Panc1 (cell line): ENCODE measurements around the gene GDI1. TPM values are rescaled to one million over a fixed set of nuclear protein-coding genes. Genes with fewer than 3 reads are reported as not detected.

ENCODE experiments used
- ATAC-seq: fragments of 200-7000 bp; cut with Tn5 transposase; 2 replicates; pipeline ENCODE4 v1.9.1; 2020; ENCODE audit warnings: mild to moderate bottlenecking, moderate library complexity
- BruUV-seq: library from RNA; stranded (reverse); fragments of 400-500 nt; replicated peaks from 2 replicates; lab custom pipeline; 2021; lab: Mats Ljungman, UMichigan
- CTCF ChIA-PET: fragments of 300-600 bp; sonication (Branson Sonifier 250); formaldehyde crosslinking; loops from one replicate; lab custom pipeline; 2022; ENCODE audit warnings: antibody characterized with exemption; lab: Charles Lee
- POLR2A ChIA-PET: fragments of 300-600 bp; sonication (Branson Sonifier 250); formaldehyde crosslinking; loops from one replicate; lab custom pipeline; 2022; ENCODE audit warnings: antibody characterized with exemption; lab: Charles Lee
- DNase-seq: peaks from one replicate; pipeline ENCODE4 v3.0.0-alpha.2; 2010; ENCODE audit warnings: low read depth, low spot score
- H3K27ac ChIP-seq: 2 replicates; pipeline ENCODE4 v1.5.1; 2011; ENCODE audit warnings: mild to moderate bottlenecking, low read length, inconsistent platforms
- H3K27me3 ChIP-seq: fragments of 200-500 bp; sonication (Bioruptor generic); 2 replicates; pipeline ENCODE4 v1.6.0; 2014; ENCODE audit warnings: low read length, inconsistent platforms; ENCODE audit not compliant: control insufficient read depth, insufficient read depth
- H3K36me3 ChIP-seq: fragments of 200-500 bp; sonication (Bioruptor generic); 2 replicates; pipeline ENCODE4 v1.5.1; 2014; ENCODE audit warnings: inconsistent platforms, mild to moderate bottlenecking, low read length, moderate library complexity; ENCODE audit not compliant: control insufficient read depth, insufficient read depth
- H3K4me1 ChIP-seq: 2 replicates; pipeline ENCODE4 v1.5.1; 2011; ENCODE audit warnings: inconsistent platforms, mild to moderate bottlenecking, low read length, moderate library complexity; ENCODE audit not compliant: control insufficient read depth, insufficient read depth
- H3K4me3 ChIP-seq, 2 experiments: 2 replicates each; pipeline ENCODE4 v1.5.1; 2011 to 2012; ENCODE audit warnings: low read depth in 2 of 2, low read length in 2 of 2, mild to moderate bottlenecking in 2 of 2, inconsistent platforms in 1 of 2, moderate library complexity in 1 of 2
- H3K9me3 ChIP-seq: fragments of 200-500 bp; sonication (Bioruptor generic); 2 replicates; pipeline ENCODE4 v1.5.1; 2014; ENCODE audit warnings: low read depth, mild to moderate bottlenecking, inconsistent platforms, low read length, moderate library complexity; ENCODE audit not compliant: control insufficient read depth, insufficient read depth
- POLR2AphosphoS5 ChIP-seq: IDR thresholded peaks from 2 replicates; pipeline ENCODE4 v1.6.1; 2012; ENCODE audit warnings: mild to moderate bottlenecking, low read depth, low read length, moderate library complexity
- SIN3A ChIP-seq: IDR thresholded peaks from 2 replicates; pipeline ENCODE4 v1.6.1; 2012; ENCODE audit warnings: low read depth, mild to moderate bottlenecking, low read length, moderate library complexity, borderline replicate concordance; ENCODE audit not compliant: insufficient read depth
- TCF7L2 ChIP-seq: IDR thresholded peaks from 2 replicates; pipeline ENCODE4 v1.6.1; 2011; ENCODE audit warnings: mild to moderate bottlenecking, low read depth, low read length, inconsistent platforms
- in situ Hi-C: cut with HindIII; loops from 2 replicates; pipeline ENCODE4 v1.10.0; 2016; ENCODE audit warnings: low sequenced_read_pairs, low pct_unique_long_range_greater_than_20kb
- intact Hi-C: fragments of 100-400 bp; cut with micrococcal nuclease; formaldehyde crosslinking; loops from one replicate; pipeline ENCODE4 v1.10.0; 2022; ENCODE audit not compliant: unreplicated experiment
- total RNA-seq: library from RNA; stranded (reverse); gene quantifications from one replicate; pipeline ENCODE4 v1.2.1, GENCODE V29; 2021; ENCODE audit not compliant: unreplicated experiment
- TF ChIP-seq, protein P1 (sequence below): fragments of 450-650 bp; IDR thresholded peaks from 2 replicates; pipeline ENCODE4 v1.5.1; 2017; ENCODE audit warnings: mild to moderate bottlenecking
- TF ChIP-seq, protein P2 (sequence below), 2 experiments: IDR thresholded peaks; 2 replicates each; pipeline ENCODE4 v1.6.1; 2011 to 2012; ENCODE audit warnings: low read depth in 2 of 2, control low read depth in 1 of 2, low read length in 1 of 2, mild to moderate bottlenecking in 1 of 2, moderate library complexity in 1 of 2; ENCODE audit not compliant: insufficient read depth in 1 of 2

The GDI1 gene
- total RNA-seq, 1 experiment from 2014 or later = 317 TPM

DNA sequence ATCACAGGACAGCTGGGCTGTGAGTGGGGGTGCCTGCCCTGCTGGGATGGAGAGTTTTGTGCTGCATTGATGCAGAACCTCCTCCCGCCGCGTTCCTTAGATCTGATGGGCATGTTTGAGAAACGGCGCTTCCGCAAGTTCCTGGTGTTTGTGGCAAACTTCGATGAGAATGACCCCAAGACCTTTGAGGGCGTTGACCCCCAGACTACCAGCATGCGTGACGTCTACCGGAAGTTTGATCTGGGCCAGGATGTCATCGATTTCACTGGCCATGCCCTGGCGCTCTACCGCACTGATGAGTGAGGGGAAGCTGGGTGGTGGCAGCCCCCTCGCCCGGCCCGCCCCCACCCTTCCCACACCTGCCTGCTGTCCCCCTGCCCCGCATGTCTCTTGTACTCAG, 2.9 kb downstream of the GDI1 start:
- no TSS peak for BruUV-seq

DNA sequence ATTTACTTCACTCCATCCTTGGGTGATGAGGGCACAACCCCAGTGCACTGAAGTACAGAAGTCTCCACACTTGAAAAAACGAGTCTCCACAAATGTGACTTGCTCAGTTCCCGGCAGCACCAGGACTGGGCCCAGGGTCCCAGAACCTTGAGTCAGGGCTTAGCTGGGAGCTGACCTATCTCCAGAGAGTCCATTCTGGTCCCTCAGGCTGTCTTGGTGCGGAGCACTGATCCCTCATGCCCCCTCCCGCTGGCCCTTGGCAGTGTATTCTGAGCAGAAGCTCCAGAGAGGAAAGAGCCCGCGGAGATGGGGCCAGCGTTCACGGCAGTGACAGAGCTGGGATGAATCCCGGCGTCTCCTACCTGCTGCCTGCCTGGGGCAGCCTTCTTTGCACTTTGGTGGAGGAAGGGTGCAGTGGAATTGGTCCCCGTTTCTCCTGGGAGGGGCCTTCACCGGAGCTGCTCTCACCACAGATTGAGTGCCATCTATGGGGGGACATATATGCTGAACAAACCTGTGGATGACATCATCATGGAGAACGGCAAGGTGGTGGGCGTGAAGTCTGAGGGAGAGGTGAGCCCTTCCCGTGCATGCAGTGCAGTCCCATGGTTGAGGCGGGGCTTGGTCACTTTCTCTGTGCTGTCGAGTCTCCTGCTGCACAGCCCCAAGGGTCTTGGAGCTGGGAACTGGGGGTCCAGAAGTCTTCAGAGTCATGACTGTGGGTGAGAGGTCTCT, 3.8 kb downstream of the GDI1 start:
- no peaks in the 10 kb centered on the region for H3K9me3 ChIP-seq
- H3K4me3 ChIP-seq = no peak overlapping the region
- POLR2A ChIA-PET = interaction anchor here (0.7 kb wide), 1 partner anchor 14 kb away, joined by 3 read pairs; no protein-coding TSS in a partner anchor
- no peak overlapping the region for H3K27ac ChIP-seq
- peaks cover 36% of the 10 kb centered on the region for H3K4me1 ChIP-seq
- H3K27me3 ChIP-seq = no peaks in the 10 kb centered on the region
- TF ChIP-seq, protein P1, sequence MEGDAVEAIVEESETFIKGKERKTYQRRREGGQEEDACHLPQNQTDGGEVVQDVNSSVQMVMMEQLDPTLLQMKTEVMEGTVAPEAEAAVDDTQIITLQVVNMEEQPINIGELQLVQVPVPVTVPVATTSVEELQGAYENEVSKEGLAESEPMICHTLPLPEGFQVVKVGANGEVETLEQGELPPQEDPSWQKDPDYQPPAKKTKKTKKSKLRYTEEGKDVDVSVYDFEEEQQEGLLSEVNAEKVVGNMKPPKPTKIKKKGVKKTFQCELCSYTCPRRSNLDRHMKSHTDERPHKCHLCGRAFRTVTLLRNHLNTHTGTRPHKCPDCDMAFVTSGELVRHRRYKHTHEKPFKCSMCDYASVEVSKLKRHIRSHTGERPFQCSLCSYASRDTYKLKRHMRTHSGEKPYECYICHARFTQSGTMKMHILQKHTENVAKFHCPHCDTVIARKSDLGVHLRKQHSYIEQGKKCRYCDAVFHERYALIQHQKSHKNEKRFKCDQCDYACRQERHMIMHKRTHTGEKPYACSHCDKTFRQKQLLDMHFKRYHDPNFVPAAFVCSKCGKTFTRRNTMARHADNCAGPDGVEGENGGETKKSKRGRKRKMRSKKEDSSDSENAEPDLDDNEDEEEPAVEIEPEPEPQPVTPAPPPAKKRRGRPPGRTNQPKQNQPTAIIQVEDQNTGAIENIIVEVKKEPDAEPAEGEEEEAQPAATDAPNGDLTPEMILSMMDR = no peak
- TF ChIP-seq TCF7L2 (no peak), POLR2AphosphoS5 (no peak), SIN3A (no peak)
- TF ChIP-seq, protein P2, sequence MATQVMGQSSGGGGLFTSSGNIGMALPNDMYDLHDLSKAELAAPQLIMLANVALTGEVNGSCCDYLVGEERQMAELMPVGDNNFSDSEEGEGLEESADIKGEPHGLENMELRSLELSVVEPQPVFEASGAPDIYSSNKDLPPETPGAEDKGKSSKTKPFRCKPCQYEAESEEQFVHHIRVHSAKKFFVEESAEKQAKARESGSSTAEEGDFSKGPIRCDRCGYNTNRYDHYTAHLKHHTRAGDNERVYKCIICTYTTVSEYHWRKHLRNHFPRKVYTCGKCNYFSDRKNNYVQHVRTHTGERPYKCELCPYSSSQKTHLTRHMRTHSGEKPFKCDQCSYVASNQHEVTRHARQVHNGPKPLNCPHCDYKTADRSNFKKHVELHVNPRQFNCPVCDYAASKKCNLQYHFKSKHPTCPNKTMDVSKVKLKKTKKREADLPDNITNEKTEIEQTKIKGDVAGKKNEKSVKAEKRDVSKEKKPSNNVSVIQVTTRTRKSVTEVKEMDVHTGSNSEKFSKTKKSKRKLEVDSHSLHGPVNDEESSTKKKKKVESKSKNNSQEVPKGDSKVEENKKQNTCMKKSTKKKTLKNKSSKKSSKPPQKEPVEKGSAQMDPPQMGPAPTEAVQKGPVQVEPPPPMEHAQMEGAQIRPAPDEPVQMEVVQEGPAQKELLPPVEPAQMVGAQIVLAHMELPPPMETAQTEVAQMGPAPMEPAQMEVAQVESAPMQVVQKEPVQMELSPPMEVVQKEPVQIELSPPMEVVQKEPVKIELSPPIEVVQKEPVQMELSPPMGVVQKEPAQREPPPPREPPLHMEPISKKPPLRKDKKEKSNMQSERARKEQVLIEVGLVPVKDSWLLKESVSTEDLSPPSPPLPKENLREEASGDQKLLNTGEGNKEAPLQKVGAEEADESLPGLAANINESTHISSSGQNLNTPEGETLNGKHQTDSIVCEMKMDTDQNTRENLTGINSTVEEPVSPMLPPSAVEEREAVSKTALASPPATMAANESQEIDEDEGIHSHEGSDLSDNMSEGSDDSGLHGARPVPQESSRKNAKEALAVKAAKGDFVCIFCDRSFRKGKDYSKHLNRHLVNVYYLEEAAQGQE (IDR thresholded peaks at IDR 0.05; ENCODE audit: insufficient read depth in 1 of 2, low read depth in 2 of 2, low read length in 1 of 2) = no peak
- ATAC-seq (no peak), DNase-seq (no peak)
- intact Hi-C loops = no loop called here
- BruUV-seq = no TSS peak
- CTCF ChIA-PET = no interaction called here
- H3K36me3 ChIP-seq = no peaks in the 10 kb centered on the region
- in situ Hi-C loops = no loop called here

More for the DNA sequence above, 2.9 kb downstream of the GDI1 start:
- ChIA-PET CTCF (interaction anchor here (0.5 kb wide), 1 partner anchor 15 kb away, joined by 7 read pairs; no protein-coding TSS in a partner anchor), POLR2A (interaction anchor here (0.7 kb wide), 1 partner anchor 87 kb away, joined by 3 read pairs; no protein-coding TSS in a partner anchor)
- Histone ChIP-seq H3K4me1 (peaks cover 27% of the 10 kb centered on the region), H3K9me3 (no peaks in the 10 kb centered on the region), H3K4me3 (no peak overlapping the region), H3K36me3 (no peaks in the 10 kb centered on the region), H3K27ac (no peak overlapping the region), H3K27me3 (no peaks in the 10 kb centered on the region)
- TF ChIP-seq, protein P1 = no peak
- TF ChIP-seq, protein P2 (IDR thresholded peaks at IDR 0.05; ENCODE audit: insufficient read depth in 1 of 2, low read depth in 2 of 2, low read length in 1 of 2) = no peak
- TF ChIP-seq TCF7L2 (no peak), POLR2AphosphoS5 (no peak), SIN3A (no peak)
- intact Hi-C loops (no loop called here), in situ Hi-C loops (no loop called here)
- DNase-seq (no peak), ATAC-seq (no peak)
